NCI-H69 (cell line): ENCODE results near the gene STAG1.
"Not testable (repeated sequence)": the region's sequence is repeated elsewhere in the genome, so short reads cannot be mapped to it uniquely, and the experiment has no call there.

Source experiments
- DNase-seq: peaks from one replicate; lab custom pipeline; 2025; lab: John Stamatoyannopoulos, UW

The STAG1 gene

GRCh38 chr3:136505676-136506075, 246.5 kb downstream of the STAG1 start:
- no peak for DNase-seq

- no peak for DNase-seq
Observed at GRCh38 chr3:136503056-136503455, 249.1 kb downstream of the STAG1 start.

GRCh38 chr3:136498919-136499447, 253.2 kb downstream of the STAG1 start:
- DNase-seq: no peak

- no peak for DNase-seq
Observed at GRCh38 chr3:136495213-136495612, 257.0 kb downstream of the STAG1 start.

- DNase-seq: no peak
Observed at GRCh38 chr3:136490646-136491405, 261.4 kb downstream of the STAG1 start.

- no peak for DNase-seq
Observed at GRCh38 chr3:136485777-136486176, 266.4 kb downstream of the STAG1 start.

- DNase-seq: peak; percentile 26
Observed at GRCh38 chr3:136476280-136476679, 275.9 kb downstream of the STAG1 start.

- not testable (repeated sequence) for DNase-seq
Observed at GRCh38 chr3:136474876-136475275, 277.3 kb downstream of the STAG1 start.

- no peak for DNase-seq
Observed at GRCh38 chr3:136473716-136474326, 278.4 kb downstream of the STAG1 start.

GRCh38 chr3:136465296-136465695, 286.9 kb downstream of the STAG1 start:
- DNase-seq: no peak

GRCh38 chr3:136464502-136464901, 287.7 kb downstream of the STAG1 start:
- no peak for DNase-seq

- DNase-seq: no peak
Observed at GRCh38 chr3:136463170-136463569, 289.0 kb downstream of the STAG1 start.

- DNase-seq: no peak
Observed at GRCh38 chr3:136457793-136458192, 294.4 kb downstream of the STAG1 start.

- DNase-seq: no peak
Observed at GRCh38 chr3:136456196-136456595, 296.0 kb downstream of the STAG1 start.

- DNase-seq: no peak
Observed at GRCh38 chr3:136444581-136444980, 307.6 kb downstream of the STAG1 start.

- no peak for DNase-seq
Observed at GRCh38 chr3:136437043-136437442, 315.1 kb downstream of the STAG1 start.

GRCh38 chr3:136434429-136434828, 317.7 kb downstream of the STAG1 start:
- DNase-seq: no peak

GRCh38 chr3:136432685-136433084, 319.5 kb downstream of the STAG1 start:
- no peak for DNase-seq

GRCh38 chr3:136428167-136428566, 324.0 kb downstream of the STAG1 start:
- DNase-seq: no peak

- no peak for DNase-seq
Observed at GRCh38 chr3:136427236-136427635, 324.9 kb downstream of the STAG1 start.

- no peak for DNase-seq
Observed at GRCh38 chr3:136414476-136414875, 337.7 kb downstream of the STAG1 start.

- no peak for DNase-seq
Observed at GRCh38 chr3:136412307-136412706, 339.9 kb downstream of the STAG1 start.

GRCh38 chr3:136409549-136409948, 342.6 kb downstream of the STAG1 start:
- DNase-seq: no peak
